WI38 (cell line): ENCODE measurements around the gene OGFR.

Experiments used
- H3K4me3 ChIP-seq: 2 replicates; pipeline ENCODE4 v1.5.1; 2011; ENCODE audit warnings: low read depth, mild to moderate bottlenecking, control low read depth, low read length
- TF ChIP-seq, protein P1 (sequence below): IDR thresholded peaks from 2 replicates; pipeline ENCODE4 v1.5.1; 2012; ENCODE audit warnings: low read depth, mild to moderate bottlenecking, control low read depth, low read length

Gene OGFR

GRCh38 chr20:62831361-62831788 is 26.7 kb downstream of the OGFR start:
- no peak overlapping the region for H3K4me3 ChIP-seq
- TF ChIP-seq, protein P1, sequence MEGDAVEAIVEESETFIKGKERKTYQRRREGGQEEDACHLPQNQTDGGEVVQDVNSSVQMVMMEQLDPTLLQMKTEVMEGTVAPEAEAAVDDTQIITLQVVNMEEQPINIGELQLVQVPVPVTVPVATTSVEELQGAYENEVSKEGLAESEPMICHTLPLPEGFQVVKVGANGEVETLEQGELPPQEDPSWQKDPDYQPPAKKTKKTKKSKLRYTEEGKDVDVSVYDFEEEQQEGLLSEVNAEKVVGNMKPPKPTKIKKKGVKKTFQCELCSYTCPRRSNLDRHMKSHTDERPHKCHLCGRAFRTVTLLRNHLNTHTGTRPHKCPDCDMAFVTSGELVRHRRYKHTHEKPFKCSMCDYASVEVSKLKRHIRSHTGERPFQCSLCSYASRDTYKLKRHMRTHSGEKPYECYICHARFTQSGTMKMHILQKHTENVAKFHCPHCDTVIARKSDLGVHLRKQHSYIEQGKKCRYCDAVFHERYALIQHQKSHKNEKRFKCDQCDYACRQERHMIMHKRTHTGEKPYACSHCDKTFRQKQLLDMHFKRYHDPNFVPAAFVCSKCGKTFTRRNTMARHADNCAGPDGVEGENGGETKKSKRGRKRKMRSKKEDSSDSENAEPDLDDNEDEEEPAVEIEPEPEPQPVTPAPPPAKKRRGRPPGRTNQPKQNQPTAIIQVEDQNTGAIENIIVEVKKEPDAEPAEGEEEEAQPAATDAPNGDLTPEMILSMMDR, result no peak

DNA sequence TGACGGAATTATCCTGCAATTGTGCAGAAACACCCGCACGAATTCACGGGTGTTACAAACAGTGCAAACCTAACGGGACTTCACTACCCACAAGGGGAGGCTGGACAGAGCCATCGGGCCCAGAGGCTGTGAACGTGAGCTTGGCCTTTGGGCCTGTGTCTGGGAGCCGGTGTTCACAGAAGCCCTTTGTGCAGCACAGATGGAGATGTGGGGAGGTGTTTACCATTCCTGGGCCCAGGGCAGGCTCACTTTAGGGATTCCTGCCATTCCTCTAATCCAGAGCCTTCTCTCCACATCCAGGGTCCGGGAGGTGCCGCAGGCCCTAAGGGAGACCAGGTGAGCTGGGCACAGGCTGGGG is 27.2 kb downstream of the OGFR start:
- TF ChIP-seq, protein P1, result no peak
- no peak overlapping the region for H3K4me3 ChIP-seq

DNA sequence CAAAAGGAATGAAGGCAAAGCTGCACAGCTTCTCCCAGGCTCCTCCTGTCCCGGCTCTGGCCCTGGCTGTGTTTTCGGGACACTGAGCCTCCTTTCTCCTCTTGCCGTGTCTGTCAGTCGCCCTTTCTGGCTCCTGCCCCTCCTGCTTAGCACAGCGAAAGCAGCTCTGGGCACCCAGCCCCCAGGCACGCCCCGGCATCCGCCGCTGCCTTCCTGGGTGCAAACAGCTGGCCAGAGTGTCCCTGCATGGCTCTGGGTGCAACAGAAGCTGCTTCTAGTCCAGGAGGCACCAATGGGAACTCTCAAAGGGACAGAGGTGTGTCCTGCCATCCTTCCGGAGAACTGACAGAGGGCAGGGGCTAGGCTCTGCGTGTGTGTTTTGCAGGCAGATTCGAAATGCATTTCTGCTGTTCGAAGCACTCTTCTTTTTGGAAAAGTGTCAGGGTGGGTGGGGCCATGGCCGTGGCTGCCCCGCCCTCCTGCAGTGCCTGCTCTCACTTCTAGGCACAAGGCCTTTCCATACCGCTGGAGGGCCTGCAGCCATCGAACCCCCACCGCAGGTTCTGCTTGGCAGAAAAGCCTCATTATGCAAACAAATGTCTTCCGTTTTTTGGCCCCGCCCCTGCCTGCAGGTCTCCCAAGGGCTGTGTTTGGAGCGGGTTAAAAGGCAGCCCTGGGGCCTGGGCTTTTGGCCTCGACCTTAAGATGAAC is 27.7 kb downstream of the OGFR start:
- H3K4me3 ChIP-seq, result no peak overlapping the region

DNA sequence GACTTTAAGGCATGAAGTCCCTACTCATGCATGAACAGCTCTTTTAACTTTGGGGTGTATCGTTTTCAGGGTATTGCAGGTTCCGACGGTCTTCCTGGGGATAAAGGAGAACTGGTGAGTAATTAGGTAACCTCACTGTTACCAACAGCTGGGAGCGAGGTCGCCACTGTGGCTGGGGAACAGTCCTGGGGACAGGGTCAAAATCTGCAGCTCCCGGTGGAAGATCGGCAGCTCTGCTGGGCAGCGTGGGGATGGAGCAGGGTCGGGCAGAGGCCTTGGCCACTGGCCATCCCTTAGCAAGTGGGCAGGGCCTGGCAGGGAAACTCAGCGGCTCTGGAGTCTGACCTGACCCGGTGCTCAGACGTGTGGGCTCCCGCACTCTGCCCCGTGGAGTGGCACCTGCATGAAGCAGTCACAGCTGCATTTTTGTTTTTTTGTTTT is 28.3 kb downstream of the OGFR start:
- TF ChIP-seq, protein P1, result no peak
- no peak overlapping the region for H3K4me3 ChIP-seq

More for the DNA sequence above, 27.7 kb downstream of the OGFR start:
- TF ChIP-seq, protein P1, result no peak

DNA sequence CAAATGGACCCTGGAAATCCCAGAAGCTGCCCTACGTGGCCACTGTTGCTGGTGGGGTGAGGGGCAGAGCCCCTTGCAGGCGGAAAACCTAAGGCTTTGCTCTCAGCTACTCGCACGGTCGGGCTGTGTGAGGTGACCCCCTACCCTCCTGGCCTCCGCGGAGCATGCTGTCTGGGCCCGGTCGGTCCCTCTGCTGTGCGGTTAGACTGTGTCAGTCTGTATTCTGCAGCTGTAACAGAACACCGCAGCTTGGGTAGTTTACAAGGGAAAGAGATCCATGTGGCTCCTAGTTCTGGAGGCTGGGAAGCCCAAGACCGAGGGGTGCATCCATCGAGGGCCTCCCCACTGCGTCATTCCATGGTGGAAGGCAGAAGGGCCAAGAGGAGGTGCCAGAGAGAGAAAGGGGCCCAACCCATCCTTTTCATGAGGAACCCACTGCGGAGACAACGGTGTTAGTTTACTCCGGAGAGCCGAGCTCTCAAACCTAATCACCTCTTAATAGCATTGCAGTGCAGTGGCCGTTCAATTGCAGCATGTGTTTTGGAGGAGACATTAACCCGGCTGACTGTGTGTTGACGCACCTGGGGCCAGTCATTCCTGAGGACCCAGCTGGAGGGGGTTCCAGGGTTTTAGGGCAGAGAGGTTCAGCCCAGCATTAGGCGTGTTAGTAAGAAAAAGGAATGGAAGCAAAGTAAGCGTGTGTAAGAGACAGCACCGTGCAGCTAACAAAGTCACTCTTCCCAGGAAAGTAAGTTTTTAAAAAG is 30.5 kb downstream of the OGFR start:
- TF ChIP-seq, protein P1, result no peak
- H3K4me3 ChIP-seq, result no peak overlapping the region

DNA sequence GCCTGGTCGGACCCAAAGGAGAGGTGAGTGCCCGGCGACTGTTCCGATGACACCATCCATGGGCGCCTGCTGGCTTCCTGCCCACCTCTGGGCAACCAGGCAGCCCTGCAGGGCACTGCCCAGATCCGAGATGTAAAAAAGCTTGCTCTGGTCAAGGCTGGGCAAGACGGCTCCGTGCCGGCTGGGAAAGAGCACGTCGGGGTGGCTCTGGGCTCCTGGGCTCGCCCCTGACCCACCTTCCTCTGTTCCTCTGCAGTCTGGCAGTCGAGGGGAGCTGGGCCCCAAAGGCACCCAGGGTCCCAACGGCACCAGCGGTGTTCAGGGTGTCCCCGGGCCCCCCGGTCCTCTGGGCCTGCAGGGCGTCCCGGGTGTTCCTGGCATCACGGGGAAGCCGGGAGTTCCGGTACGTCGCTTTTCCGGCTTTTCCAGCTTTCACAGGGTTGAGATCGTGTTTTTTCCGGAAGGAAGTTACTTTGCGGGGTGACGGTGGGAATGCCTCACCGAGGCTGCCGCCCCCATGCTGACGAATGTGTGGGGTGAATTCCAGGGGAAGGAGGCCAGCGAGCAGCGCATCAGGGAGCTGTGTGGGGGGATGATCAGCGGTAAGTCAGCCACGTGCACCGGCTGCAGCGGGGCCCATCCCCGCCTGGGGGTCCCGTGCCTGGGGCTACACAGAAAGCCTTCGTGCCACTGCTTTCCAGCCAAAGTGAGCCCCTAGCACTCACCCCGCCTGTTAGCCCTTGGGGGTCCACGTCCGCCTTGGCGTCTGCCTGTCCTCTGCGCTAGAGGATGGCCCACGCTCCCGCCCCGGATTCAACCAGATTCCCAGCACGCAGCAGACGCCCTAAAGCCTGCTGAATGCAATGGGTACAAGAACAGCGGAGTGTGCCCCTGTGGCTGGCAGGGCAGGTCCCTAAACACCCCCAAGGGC is 31.6 kb downstream of the OGFR start:
- no peak overlapping the region for H3K4me3 ChIP-seq
- TF ChIP-seq, protein P1, result no peak
